GM23248 (cell line): ENCODE results near the gene KCNIP3.

ENCODE experiments used
- EZH2 ChIP-seq: fragments of 200-600 bp; sonication (generic); IDR thresholded peaks from 2 replicates; pipeline ENCODE4 v1.6.1; 2018; ENCODE audit warnings: antibody characterized with exemption, mild to moderate bottlenecking; ENCODE audit not compliant: insufficient read depth, poor library complexity, severe bottlenecking
- EZH2phosphoT487 ChIP-seq: fragments of 200-600 bp; sonication (generic); IDR thresholded peaks from 2 replicates; pipeline ENCODE4 v1.6.1; 2018; ENCODE audit warnings: antibody characterized with exemption, moderate library complexity, mild to moderate bottlenecking, low read depth; ENCODE audit not compliant: insufficient read depth

- TF ChIP-seq EZH2 (no peak), EZH2phosphoT487 (no peak)
These were observed 27.9 kb downstream of the KCNIP3 start for GRCh38 chr2:95325026-95325425.
